T-cell (primary cell): Measurements from ENCODE around the gene PPARGC1A. TPM values are rescaled to one million over a fixed set of nuclear protein-coding genes. Genes with fewer than 3 reads are reported as not detected.

Experiments
- ATAC-seq, 4 experiments: fragments of 200-7000 bp in 3 of 4; fragments of 150-1000 bp in 1 of 4; cut with Tn5 transposase; replicated peaks in 1 of 4; 1 replicate in 3 of 4; 2 replicates in 1 of 4; pipeline ENCODE4 v1.10.0; 2021; ENCODE audit warnings: moderate library complexity in 3 of 4, mild to moderate bottlenecking in 2 of 4, moderate number of reproducible peaks in 1 of 4
- CTCF ChIA-PET, 2 donors: fragments of 300-600 bp; sonication (Branson Sonifier 250); formaldehyde crosslinking; loops; one replicate each; lab custom pipeline; 2022; ENCODE audit warnings: antibody characterized with exemption in 2 of 2; lab: Charles Lee
- POLR2A ChIA-PET, 2 donors: fragments of 300-600 bp; sonication (Branson Sonifier 250); formaldehyde crosslinking; loops; one replicate each; lab custom pipeline; 2022; ENCODE audit warnings: antibody characterized with exemption in 2 of 2; lab: Charles Lee
- DNase-seq, 35 experiments: peaks; one replicate each; pipeline versions ENCODE4 v3.0.0 to v3.0.0-alpha.2; 2013 to 2023
- H3K27ac ChIP-seq: one replicate; pipeline ENCODE4 v1.5.1; 2013; ENCODE audit warnings: low read length
- H3K27me3 ChIP-seq, 2 experiments: replicated peaks in 1 of 2; 1 replicate in 1 of 2; 2 replicates in 1 of 2; pipeline versions ENCODE4 v1.6.1 to v1.7.0; 2013; ENCODE audit warnings: low read length in 1 of 2, mixed read lengths in 1 of 2; ENCODE audit not compliant: control insufficient read depth in 2 of 2, insufficient read depth in 2 of 2; ENCODE audit errors: extremely low read depth in 1 of 2
- H3K36me3 ChIP-seq, 2 donors: 1 replicate in 1 of 2; 2 replicates in 1 of 2; pipeline versions ENCODE4 v1.6.1 to v1.7.0; 2013; ENCODE audit warnings: low read length in 1 of 2; ENCODE audit not compliant: control insufficient read depth in 2 of 2, insufficient read depth in 1 of 2; ENCODE audit errors: extremely low read depth in 1 of 2
- H3K4me1 ChIP-seq, 2 experiments: 1 replicate in 1 of 2; 2 replicates in 1 of 2; pipeline versions ENCODE4 v1.6.1 to v1.7.0; 2013; ENCODE audit warnings: low read length in 2 of 2, mixed read lengths in 1 of 2; ENCODE audit not compliant: insufficient read depth in 2 of 2, control insufficient read depth in 1 of 2; ENCODE audit errors: extremely low read depth in 1 of 2
- H3K4me3 ChIP-seq, 2 donors: 1 replicate in 1 of 2; 2 replicates in 1 of 2; pipeline versions ENCODE4 v1.5.1 to v1.7.0; 2013; ENCODE audit warnings: mild to moderate bottlenecking in 2 of 2, low read length in 1 of 2, moderate library complexity in 1 of 2; ENCODE audit not compliant: control insufficient read depth in 1 of 2; ENCODE audit errors: extremely low read depth in 1 of 2
- H3K9me3 ChIP-seq: 2 replicates; pipeline ENCODE4 v1.7.0; 2013
- H3K27ac Mint-ChIP-seq, 2 donors: one replicate each; pipeline ENCODE4 v1.8.0; 2020 to 2021; ENCODE audit warnings: mild to moderate bottlenecking in 2 of 2, mixed read lengths in 2 of 2
- H3K27me3 Mint-ChIP-seq, 2 donors: one replicate each; pipeline ENCODE4 v1.8.0; 2021 to 2022; ENCODE audit warnings: mixed read lengths in 2 of 2
- H3K36me3 Mint-ChIP-seq: one replicate; pipeline ENCODE4 v1.8.0; 2021; ENCODE audit warnings: mixed read lengths
- H3K4me1 Mint-ChIP-seq, 3 donors: one replicate each; pipeline ENCODE4 v1.8.0; 2020 to 2022; ENCODE audit warnings: mixed read lengths in 3 of 3, mild to moderate bottlenecking in 1 of 3
- H3K4me3 Mint-ChIP-seq, 3 donors: one replicate each; pipeline ENCODE4 v1.8.0; 2020 to 2022; ENCODE audit warnings: mild to moderate bottlenecking in 3 of 3, mixed read lengths in 3 of 3, moderate library complexity in 3 of 3
- H3K9me3 Mint-ChIP-seq, 3 donors: one replicate each; pipeline ENCODE4 v1.8.0; 2020 to 2022; ENCODE audit warnings: mixed read lengths in 3 of 3
- WGBS: methylation state at CpG from one replicate; pipeline ENCODE4 v1.1.5; 2013; ENCODE audit warnings: missing lambda C conversion rate; ENCODE audit not compliant: insufficient coverage; 5-methylcytosine and 5-hydroxymethylcytosine counted together
- total RNA-seq, 35 experiments: library from RNA in 6 of 35; stranded (reverse) in 6 of 35; fragments of 120-200 nt in 1 of 35; gene quantifications; one replicate each; pipeline versions ENCODE4 v1.2.1 to v1.2.4 and lab custom pipeline; 2013 to 2026

The PPARGC1A gene
- total RNA-seq = not detected
- total RNA-seq (2013) = 0.29 TPM
- total RNA-seq (lab: John Stamatoyannopoulos, UW) = 0 to 0.18 (median 0) reads per million in 29 experiments

- DNase-seq = peak in 4 of 35 experiments; percentile 1 to 9 (median 2)
- Histone ChIP-seq H3K27ac (no peak within 1 kb of the TSS), H3K9me3 (no peaks in the 10 kb centered on the region), H3K4me3 (no peak within 1 kb of the TSS), H3K4me1 (no peaks in the 10 kb centered on the region), H3K36me3 (no peaks in the 10 kb centered on the region), H3K27me3 (peaks cover 0 to 2% of the 10 kb centered on the region in 2 experiments)
- H3K4me3 Mint-ChIP-seq = peak within 1 kb of the TSS; percentile 22 to 61 (median 46)
- CTCF ChIA-PET = interaction anchor here in 1 of 2 donors (0.6 to 0.7 kb wide), 2 partner anchors 13 to 16 kb away, joined by 3 to 6 read pairs; no protein-coding TSS in a partner anchor
- peaks cover 0 to 3% (median 0%) of the 10 kb centered on the region in 3 donors for H3K9me3 Mint-ChIP-seq
- POLR2A ChIA-PET = no interaction called here
- H3K36me3 Mint-ChIP-seq = no peaks in the 10 kb centered on the region
- peak in 1 of 4 experiments; percentile 77 for ATAC-seq
- H3K4me1 Mint-ChIP-seq = peaks cover 16 to 28% (median 22%) of the 10 kb centered on the region in 3 donors
- no peak within 1 kb of the TSS for H3K27ac Mint-ChIP-seq
- 10% methylated on average over 6 of the region's 10 CpGs for WGBS
- H3K27me3 Mint-ChIP-seq = peaks cover 14 to 17% of the 10 kb centered on the region in 2 donors
Measured at GRCh38 chr4:23889814-23890341, at the start of gene PPARGC1A. Gene PPARGC1A, minus strand, starts transcription at chr4:23890047. Its CDS starts 90 bp downstream, at chr4:23889957.

GRCh38 chr4:23938796-23939195 is 48.9 kb upstream of the PPARGC1A start:
- ChIA-PET CTCF (no interaction called here), POLR2A (no interaction called here)
- Histone ChIP-seq H3K4me1 (no peaks in the 10 kb centered on the region), H3K9me3 (no peaks in the 10 kb centered on the region), H3K36me3 (no peaks in the 10 kb centered on the region), H3K4me3 (no peak overlapping the region), H3K27me3 (no peaks in the 10 kb centered on the region), H3K27ac (no peak overlapping the region)
- WGBS = 60% methylated on average over 1 of the region's 1 CpG
- DNase-seq (no peak), ATAC-seq (no peak)
- Mint-ChIP-seq H3K27ac (no peak overlapping the region), H3K9me3 (peaks cover 0 to 8% (median 2%) of the 10 kb centered on the region in 3 donors), H3K27me3 (peaks cover 0 to 3% of the 10 kb centered on the region in 2 donors), H3K4me1 (no peaks in the 10 kb centered on the region), H3K36me3 (no peaks in the 10 kb centered on the region), H3K4me3 (no peak overlapping the region)

- no peaks in the 10 kb centered on the region for H3K9me3 ChIP-seq
- H3K27ac ChIP-seq = no peak overlapping the region
- no peaks in the 10 kb centered on the region for H3K27me3 ChIP-seq
- Mint-ChIP-seq H3K36me3 (no peaks in the 10 kb centered on the region), H3K9me3 (peaks cover 0 to 5% (median 4%) of the 10 kb centered on the region in 3 donors), H3K27me3 (no peaks in the 10 kb centered on the region), H3K4me3 (no peak overlapping the region), H3K27ac (no peak overlapping the region), H3K4me1 (no peaks in the 10 kb centered on the region)
- CTCF ChIA-PET = interaction anchor here in 1 of 2 donors (0.6 kb wide), 1 partner anchor 884 kb away, joined by 5 read pairs; no protein-coding TSS in a partner anchor
- H3K4me1 ChIP-seq = no peaks in the 10 kb centered on the region
- H3K36me3 ChIP-seq = no peaks in the 10 kb centered on the region
- H3K4me3 ChIP-seq = no peak overlapping the region
- 100% methylated on average over 1 of the region's 2 CpGs for WGBS
- POLR2A ChIA-PET = no interaction called here
- no peak for DNase-seq
- ATAC-seq = no peak
Measured at GRCh38 chr4:23937173-23937572, 47.3 kb upstream of the PPARGC1A start.

- 62% methylated on average over 2 of the region's 3 CpGs for WGBS
- Histone ChIP-seq H3K9me3 (no peaks in the 10 kb centered on the region), H3K4me1 (no peaks in the 10 kb centered on the region), H3K36me3 (no peaks in the 10 kb centered on the region), H3K27me3 (no peaks in the 10 kb centered on the region), H3K27ac (no peak overlapping the region), H3K4me3 (no peak overlapping the region)
- Mint-ChIP-seq H3K36me3 (no peaks in the 10 kb centered on the region), H3K27me3 (no peaks in the 10 kb centered on the region), H3K4me3 (no peak overlapping the region), H3K27ac (no peak overlapping the region), H3K4me1 (no peaks in the 10 kb centered on the region), H3K9me3 (peaks cover 0 to 5% (median 4%) of the 10 kb centered on the region in 3 donors)
- DNase-seq (no peak), ATAC-seq (no peak)
- ChIA-PET POLR2A (no interaction called here), CTCF (no interaction called here)
Measured at GRCh38 chr4:23934915-23935314, 45.1 kb upstream of the PPARGC1A start.

GRCh38 chr4:23934223-23934622 is 44.4 kb upstream of the PPARGC1A start:
- POLR2A ChIA-PET = no interaction called here
- 100% methylated on average over 1 of the region's 4 CpGs for WGBS
- no peaks in the 10 kb centered on the region for H3K36me3 Mint-ChIP-seq
- Histone ChIP-seq H3K27ac (no peak overlapping the region), H3K9me3 (no peaks in the 10 kb centered on the region), H3K4me1 (no peaks in the 10 kb centered on the region), H3K36me3 (no peaks in the 10 kb centered on the region), H3K4me3 (no peak overlapping the region), H3K27me3 (no peaks in the 10 kb centered on the region)
- H3K27me3 Mint-ChIP-seq = no peaks in the 10 kb centered on the region
- no peak overlapping the region for H3K4me3 Mint-ChIP-seq
- H3K4me1 Mint-ChIP-seq = no peaks in the 10 kb centered on the region
- no peak overlapping the region for H3K27ac Mint-ChIP-seq
- no peak for ATAC-seq
- no peak for DNase-seq
- CTCF ChIA-PET = no interaction called here
- peaks cover 0 to 5% (median 4%) of the 10 kb centered on the region in 3 donors for H3K9me3 Mint-ChIP-seq

- Histone ChIP-seq H3K4me1 (no peaks in the 10 kb centered on the region), H3K4me3 (no peak overlapping the region), H3K27ac (no peak overlapping the region), H3K27me3 (no peaks in the 10 kb centered on the region), H3K36me3 (no peaks in the 10 kb centered on the region), H3K9me3 (no peaks in the 10 kb centered on the region)
- H3K9me3 Mint-ChIP-seq = peaks cover 0 to 5% (median 0%) of the 10 kb centered on the region in 3 donors
- ATAC-seq (no peak), DNase-seq (no peak)
- no peaks in the 10 kb centered on the region for H3K4me1 Mint-ChIP-seq
- no peak overlapping the region for H3K27ac Mint-ChIP-seq
- no peak overlapping the region for H3K4me3 Mint-ChIP-seq
- ChIA-PET POLR2A (no interaction called here), CTCF (no interaction called here)
- 66% methylated on average over 2 of the region's 6 CpGs for WGBS
- H3K36me3 Mint-ChIP-seq = no peaks in the 10 kb centered on the region
- no peaks in the 10 kb centered on the region for H3K27me3 Mint-ChIP-seq
Measured at GRCh38 chr4:23932901-23933308, 43.1 kb upstream of the PPARGC1A start.
